Esophagus muscularis mucosa (tissue), 3 donors: ENCODE results near the gene ZMIZ1.

Experiments
- POLR2AphosphoS5 ChIP-seq, 2 donors: sonication (generic); formaldehyde crosslinking; IDR thresholded peaks; one replicate each; pipeline ENCODE4 v1.6.1; 2017; ENCODE audit warnings: antibody characterized with exemption in 2 of 2
- TF ChIP-seq, protein P1 (sequence below), 3 experiments: fragments of 200-600 bp in 2 of 3; fragments of 450-650 bp in 1 of 3; sonication (generic) in 2 of 3; IDR thresholded peaks; one replicate each; pipeline ENCODE4 v1.5.1; 2017 to 2019; ENCODE audit warnings: antibody characterized with exemption in 3 of 3, mild to moderate bottlenecking in 2 of 3, moderate library complexity in 1 of 3

DNA sequence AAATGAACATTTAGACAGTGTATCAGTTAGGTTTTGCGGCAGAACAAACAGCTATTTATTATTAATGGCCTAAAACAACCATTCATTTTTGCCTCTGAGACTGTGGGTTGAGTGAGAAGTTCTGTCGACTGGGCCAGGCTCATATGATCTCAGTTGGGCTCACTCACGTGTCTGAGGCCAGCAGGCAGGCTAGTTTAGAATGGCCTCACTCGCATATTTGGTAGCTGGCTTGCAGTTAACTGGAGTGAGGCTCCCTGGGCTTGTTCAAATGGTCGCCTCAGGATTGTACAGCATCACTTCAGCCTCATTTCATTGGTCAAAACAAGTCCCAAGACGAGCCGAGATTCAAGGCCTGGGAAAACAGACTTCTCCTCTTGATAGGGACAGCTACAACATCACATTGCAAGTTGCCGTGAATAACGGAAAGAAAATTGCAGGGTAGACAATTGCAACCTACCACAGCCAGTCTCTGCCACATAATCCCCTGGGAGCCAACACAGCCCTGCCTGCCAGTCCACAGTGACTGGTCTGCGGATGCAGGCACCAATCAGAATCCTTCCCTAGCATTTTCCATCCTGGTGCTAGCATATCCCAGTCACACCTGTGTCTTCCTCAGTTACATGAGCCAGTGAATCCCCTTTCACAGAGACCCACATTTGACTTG, 255.4 kb downstream of the ZMIZ1 start:
- TF ChIP-seq, protein P1, sequence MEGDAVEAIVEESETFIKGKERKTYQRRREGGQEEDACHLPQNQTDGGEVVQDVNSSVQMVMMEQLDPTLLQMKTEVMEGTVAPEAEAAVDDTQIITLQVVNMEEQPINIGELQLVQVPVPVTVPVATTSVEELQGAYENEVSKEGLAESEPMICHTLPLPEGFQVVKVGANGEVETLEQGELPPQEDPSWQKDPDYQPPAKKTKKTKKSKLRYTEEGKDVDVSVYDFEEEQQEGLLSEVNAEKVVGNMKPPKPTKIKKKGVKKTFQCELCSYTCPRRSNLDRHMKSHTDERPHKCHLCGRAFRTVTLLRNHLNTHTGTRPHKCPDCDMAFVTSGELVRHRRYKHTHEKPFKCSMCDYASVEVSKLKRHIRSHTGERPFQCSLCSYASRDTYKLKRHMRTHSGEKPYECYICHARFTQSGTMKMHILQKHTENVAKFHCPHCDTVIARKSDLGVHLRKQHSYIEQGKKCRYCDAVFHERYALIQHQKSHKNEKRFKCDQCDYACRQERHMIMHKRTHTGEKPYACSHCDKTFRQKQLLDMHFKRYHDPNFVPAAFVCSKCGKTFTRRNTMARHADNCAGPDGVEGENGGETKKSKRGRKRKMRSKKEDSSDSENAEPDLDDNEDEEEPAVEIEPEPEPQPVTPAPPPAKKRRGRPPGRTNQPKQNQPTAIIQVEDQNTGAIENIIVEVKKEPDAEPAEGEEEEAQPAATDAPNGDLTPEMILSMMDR (IDR thresholded peaks at IDR 0.05), result no peak
- no peak for TF ChIP-seq POLR2AphosphoS5 (IDR thresholded peaks at IDR 0.05)
